ENCODE measurements around the gene COL4A4. TPM values are rescaled to one million over a fixed set of nuclear protein-coding genes. Genes with fewer than 3 reads are reported as not detected.

The COL4A4 gene
- total and polyA plus RNA-seq, 7 experiments from 2014 or later = 0.08 to 0.39 (median 0.19) TPM; not detected in 3

GRCh38 chr2:226993171-226993570, 170.8 kb downstream of the COL4A4 start:
- intact Hi-C loops (cut with micrococcal nuclease) = no loop called here
- Mint-ChIP-seq H3K4me1 (peaks cover 0 to 6% (median 0%) of the 10 kb centered on the region in 7 donors), H3K27ac (no peak overlapping the region), H3K27me3 (no peaks in the 10 kb centered on the region), H3K9me3 (peaks cover 0 to under 1% (median 0%) of the 10 kb centered on the region in 11 donors), H3K36me3 (peaks cover 12 to 71% (median 49%) of the 10 kb centered on the region in 5 donors), H3K4me3 (no peak overlapping the region)
- Histone ChIP-seq H3K27ac (ENCODE audit: low read depth, low read length) (no peak overlapping the region), H3K9me3 (ENCODE audit: control insufficient read depth in 2 of 3, low read length in 3 of 3) (no peaks in the 10 kb centered on the region), H3K4me3 (ENCODE audit: low read length) (no peak overlapping the region), H3K36me3 (ENCODE audit: control insufficient read depth in 2 of 3, insufficient read depth in 3 of 3, low read length in 3 of 3) (peaks cover 0 to 20% (median 0%) of the 10 kb centered on the region in 3 experiments), H3K4me1 (ENCODE audit: control insufficient read depth in 2 of 2, insufficient read depth in 2 of 2, low read length in 2 of 2) (no peaks in the 10 kb centered on the region), H3K27me3 (ENCODE audit: control insufficient read depth in 2 of 2, insufficient read depth in 2 of 2, low read length in 2 of 2) (no peaks in the 10 kb centered on the region)
- DNase-seq = no peak
- ATAC-seq = no peak
- ChIA-PET POLR2A (no interaction called here), CTCF (no interaction called here)

GRCh38 chr2:226991663-226992062, 172.3 kb downstream of the COL4A4 start:
- H3K9me3 Mint-ChIP-seq = no peaks in the 10 kb centered on the region
- DNase-seq (no peak), ATAC-seq (no peak)
- H3K36me3 ChIP-seq (ENCODE audit: control insufficient read depth in 2 of 3, insufficient read depth in 3 of 3, low read length in 3 of 3) = peaks cover 0 to 20% (median 0%) of the 10 kb centered on the region in 3 experiments
- H3K27ac Mint-ChIP-seq = no peak overlapping the region
- POLR2A ChIA-PET = interaction anchor here (0.6 kb wide), 1 partner anchor 323 kb away, joined by 4 read pairs; no protein-coding TSS in a partner anchor
- no peaks in the 10 kb centered on the region for H3K4me1 ChIP-seq (ENCODE audit: control insufficient read depth in 2 of 2, insufficient read depth in 2 of 2, low read length in 2 of 2)
- no peaks in the 10 kb centered on the region for H3K27me3 Mint-ChIP-seq
- H3K36me3 Mint-ChIP-seq = peaks cover 12 to 65% (median 41%) of the 10 kb centered on the region in 5 donors
- no peaks in the 10 kb centered on the region for H3K27me3 ChIP-seq (ENCODE audit: control insufficient read depth in 2 of 2, insufficient read depth in 2 of 2, low read length in 2 of 2)
- H3K4me1 Mint-ChIP-seq = peaks cover 0 to 6% (median 0%) of the 10 kb centered on the region in 7 donors
- H3K9me3 ChIP-seq (ENCODE audit: control insufficient read depth in 2 of 3, low read length in 3 of 3) = no peaks in the 10 kb centered on the region
- CTCF ChIA-PET = no interaction called here
- H3K27ac ChIP-seq (ENCODE audit: low read depth, low read length) = no peak overlapping the region
- no peak overlapping the region for H3K4me3 ChIP-seq (ENCODE audit: low read length)
- intact Hi-C loops (cut with micrococcal nuclease) = no loop called here
- no peak overlapping the region for H3K4me3 Mint-ChIP-seq

GRCh38 chr2:226985583-226985946, 178.4 kb downstream of the COL4A4 start:
- H3K9me3 ChIP-seq (ENCODE audit: control insufficient read depth in 2 of 3, low read length in 3 of 3) = no peaks in the 10 kb centered on the region
- Mint-ChIP-seq H3K4me3 (no peak overlapping the region), H3K27me3 (no peaks in the 10 kb centered on the region), H3K27ac (peak overlapping the region in 1 of 9 donors; percentile 1), H3K9me3 (no peaks in the 10 kb centered on the region), H3K36me3 (peaks cover 0 to 22% (median 8%) of the 10 kb centered on the region in 5 donors), H3K4me1 (peaks cover 5 to 33% (median 26%) of the 10 kb centered on the region in 7 donors)
- H3K27me3 ChIP-seq (ENCODE audit: control insufficient read depth in 2 of 2, insufficient read depth in 2 of 2, low read length in 2 of 2) = no peaks in the 10 kb centered on the region
- DNase-seq = no peak
- ChIA-PET POLR2A (no interaction called here), CTCF (interaction anchor here (0.7 to 2.2 kb wide), 2 partner anchors 183 to 1060 kb away, joined by 3 to 5 read pairs; no protein-coding TSS in a partner anchor)
- ATAC-seq = no peak
- H3K4me3 ChIP-seq (ENCODE audit: low read length) = no peak overlapping the region
- H3K36me3 ChIP-seq (ENCODE audit: control insufficient read depth in 2 of 3, insufficient read depth in 3 of 3, low read length in 3 of 3) = peaks cover 0 to 6% (median 0%) of the 10 kb centered on the region in 3 experiments
- H3K27ac ChIP-seq (ENCODE audit: low read depth, low read length) = no peak overlapping the region
- intact Hi-C loops (cut with micrococcal nuclease) = loop anchor here (1.0 to 5.0 kb wide), 7 partner anchors 15 to 1317 kb away; partner anchors contain the start of gene RHBDD1 (in 2 of the 2)
- peaks cover 0 to 7% of the 10 kb centered on the region in 2 donors for H3K4me1 ChIP-seq (ENCODE audit: control insufficient read depth in 2 of 2, insufficient read depth in 2 of 2, low read length in 2 of 2)

DNA sequence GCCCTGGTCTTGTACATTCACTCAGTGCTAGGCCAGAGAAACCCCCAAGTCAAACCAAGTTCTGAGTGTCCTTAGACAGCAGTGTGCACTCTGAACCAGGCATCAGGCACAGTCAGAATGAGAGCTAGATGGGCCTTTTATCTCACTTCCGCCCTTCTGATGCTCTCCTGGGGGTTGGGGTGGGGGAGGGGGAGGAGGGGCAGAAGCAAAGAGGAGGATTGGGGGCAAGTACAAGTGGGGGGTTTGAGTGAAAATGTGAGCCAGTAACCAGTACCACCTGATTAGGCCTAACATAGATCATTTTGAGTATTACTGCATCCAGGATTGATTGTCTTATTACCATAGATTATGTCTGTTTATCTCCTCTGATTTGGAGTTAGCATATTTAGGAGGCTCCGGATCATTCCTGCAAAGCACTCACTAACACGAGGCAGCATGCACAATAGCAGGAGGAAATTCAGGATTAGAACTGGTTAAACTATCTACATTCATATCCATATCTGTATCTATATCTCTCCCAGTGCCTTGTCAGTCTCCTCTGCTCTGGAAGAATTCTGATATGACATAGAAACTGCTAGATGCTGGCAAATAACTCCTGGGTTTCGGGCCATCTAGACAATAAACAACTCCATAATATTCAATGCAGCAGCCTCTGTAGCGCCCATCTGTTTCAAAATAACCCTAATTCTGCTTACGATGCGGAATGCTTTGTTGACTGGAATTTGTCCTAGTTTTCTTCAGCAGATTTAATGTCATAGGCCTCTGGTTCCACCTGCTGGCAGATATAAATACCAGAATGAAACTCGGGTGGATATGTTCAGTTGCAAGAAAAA, 179.0 kb downstream of the COL4A4 start:
- Histone ChIP-seq H3K27me3 (ENCODE audit: control insufficient read depth in 2 of 2, insufficient read depth in 2 of 2, low read length in 2 of 2) (no peaks in the 10 kb centered on the region), H3K36me3 (ENCODE audit: control insufficient read depth in 2 of 3, insufficient read depth in 3 of 3, low read length in 3 of 3) (no peaks in the 10 kb centered on the region), H3K9me3 (ENCODE audit: control insufficient read depth in 2 of 3, low read length in 3 of 3) (no peaks in the 10 kb centered on the region), H3K27ac (ENCODE audit: low read depth, low read length) (no peak overlapping the region), H3K4me3 (ENCODE audit: low read length) (no peak overlapping the region), H3K4me1 (ENCODE audit: control insufficient read depth in 2 of 2, insufficient read depth in 2 of 2, low read length in 2 of 2) (peaks cover 0 to 7% of the 10 kb centered on the region in 2 donors)
- ATAC-seq (peak; percentile 58), DNase-seq (peak in 6 of 9 donors; percentile 9 to 48 (median 38))
- Mint-ChIP-seq H3K36me3 (peaks cover 0 to 20% (median 7%) of the 10 kb centered on the region in 5 donors), H3K4me3 (peak overlapping the region in 3 of 10 donors; percentile 16 to 45 (median 20)), H3K27me3 (no peaks in the 10 kb centered on the region), H3K4me1 (peaks cover 5 to 33% (median 26%) of the 10 kb centered on the region in 7 donors), H3K9me3 (no peaks in the 10 kb centered on the region), H3K27ac (peak overlapping the region in 6 of 9 donors; percentile 22 to 76 (median 66))
- CTCF ChIA-PET = interaction anchor here (0.7 to 2.2 kb wide), 2 partner anchors 183 to 1060 kb away, joined by 3 to 5 read pairs; no protein-coding TSS in a partner anchor
- POLR2A ChIA-PET = no interaction called here
- intact Hi-C loops (cut with micrococcal nuclease) = loop anchor here (1.0 to 5.0 kb wide), 7 partner anchors 14 to 1317 kb away; partner anchors contain the start of gene RHBDD1 (in 2 of the 2)

- no peaks in the 10 kb centered on the region for H3K9me3 ChIP-seq (ENCODE audit: control insufficient read depth in 2 of 3, low read length in 3 of 3)
- ChIA-PET POLR2A (no interaction called here), CTCF (interaction anchor here (2.2 kb wide), 1 partner anchor 182 kb away, joined by 5 read pairs; no protein-coding TSS in a partner anchor)
- H3K27ac ChIP-seq (ENCODE audit: low read depth, low read length) = no peak overlapping the region
- Mint-ChIP-seq H3K4me3 (peak overlapping the region in 4 of 10 donors; percentile 16 to 45 (median 30)), H3K27me3 (no peaks in the 10 kb centered on the region), H3K9me3 (no peaks in the 10 kb centered on the region), H3K36me3 (peaks cover 0 to 14% (median 5%) of the 10 kb centered on the region in 5 donors), H3K27ac (peak overlapping the region in 8 of 9 donors; percentile 16 to 76 (median 50)), H3K4me1 (peaks cover 5 to 33% (median 30%) of the 10 kb centered on the region in 7 donors)
- H3K27me3 ChIP-seq (ENCODE audit: control insufficient read depth in 2 of 2, insufficient read depth in 2 of 2, low read length in 2 of 2) = no peaks in the 10 kb centered on the region
- peaks cover 0 to 7% of the 10 kb centered on the region in 2 donors for H3K4me1 ChIP-seq (ENCODE audit: control insufficient read depth in 2 of 2, insufficient read depth in 2 of 2, low read length in 2 of 2)
- DNase-seq = no peak
- intact Hi-C loops (cut with micrococcal nuclease) = loop anchor here in 1 of 2 donors (2.0 kb wide), 2 partner anchors 13 to 147 kb away; partner anchors contain the start of gene RHBDD1
- no peak for ATAC-seq
- no peaks in the 10 kb centered on the region for H3K36me3 ChIP-seq (ENCODE audit: control insufficient read depth in 2 of 3, insufficient read depth in 3 of 3, low read length in 3 of 3)
- no peak overlapping the region for H3K4me3 ChIP-seq (ENCODE audit: low read length)
Observed at GRCh38 chr2:226983895-226984749, 179.9 kb downstream of the COL4A4 start.

DNA sequence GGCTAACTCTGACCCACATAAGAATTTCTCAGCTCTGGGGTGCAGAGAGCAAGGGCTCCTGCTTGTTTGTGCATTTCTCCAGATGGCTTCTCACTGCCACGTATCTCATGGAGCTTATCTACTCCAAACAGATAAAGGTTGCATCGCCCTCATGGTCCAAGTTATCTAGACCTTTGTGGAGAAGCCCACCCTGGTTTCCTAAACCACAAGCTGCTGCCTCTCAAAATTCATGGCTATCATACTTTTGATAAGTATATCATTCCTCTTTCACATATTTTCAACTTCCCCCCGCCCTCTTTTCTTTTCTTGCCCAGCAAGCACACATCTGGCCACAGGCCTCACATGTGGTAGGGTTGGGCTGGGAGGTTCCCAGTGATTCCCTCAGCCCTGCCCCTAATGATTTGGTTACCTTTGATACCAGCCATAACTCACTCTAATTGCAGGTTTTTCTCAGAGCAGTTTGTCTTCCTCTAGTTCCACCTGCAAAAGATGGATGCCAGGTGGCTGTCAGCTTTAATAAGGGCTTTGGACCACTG, 182.1 kb downstream of the COL4A4 start:
- peaks cover 0 to 12% (median 6%) of the 10 kb centered on the region in 5 donors for H3K36me3 Mint-ChIP-seq
- ChIA-PET POLR2A (no interaction called here), CTCF (interaction anchor here (0.7 kb wide), 1 partner anchor 1322 kb away, joined by 3 read pairs; no protein-coding TSS in a partner anchor)
- H3K36me3 ChIP-seq (ENCODE audit: control insufficient read depth in 2 of 3, insufficient read depth in 3 of 3, low read length in 3 of 3) = no peaks in the 10 kb centered on the region
- H3K4me1 ChIP-seq (ENCODE audit: control insufficient read depth in 2 of 2, insufficient read depth in 2 of 2, low read length in 2 of 2) = peaks cover 0 to 7% of the 10 kb centered on the region in 2 donors
- no peaks in the 10 kb centered on the region for H3K9me3 ChIP-seq (ENCODE audit: control insufficient read depth in 2 of 3, low read length in 3 of 3)
- H3K4me3 ChIP-seq (ENCODE audit: low read length) = no peak overlapping the region
- intact Hi-C loops (cut with micrococcal nuclease) = no loop called here
- no peak for DNase-seq
- no peaks in the 10 kb centered on the region for H3K9me3 Mint-ChIP-seq
- H3K27me3 ChIP-seq (ENCODE audit: control insufficient read depth in 2 of 2, insufficient read depth in 2 of 2, low read length in 2 of 2) = no peaks in the 10 kb centered on the region
- no peak for ATAC-seq
- peaks cover 5 to 44% (median 42%) of the 10 kb centered on the region in 7 donors for H3K4me1 Mint-ChIP-seq
- H3K27ac Mint-ChIP-seq = peak overlapping the region in 4 of 9 donors; percentile 29 to 81 (median 56)
- H3K4me3 Mint-ChIP-seq = no peak overlapping the region
- no peaks in the 10 kb centered on the region for H3K27me3 Mint-ChIP-seq
- no peak overlapping the region for H3K27ac ChIP-seq (ENCODE audit: low read depth, low read length)
